ENCODE results near the gene ACAD10.

- TF ChIP-seq HDAC6 (IDR thresholded peaks at IDR 0.05; ENCODE audit: unreplicated experiment) (no peak), SPI1 (IDR thresholded peaks at IDR 0.05; ENCODE audit: borderline replicate concordance, insufficient read depth, low read depth, low read length) (no peak), ZSCAN29 (IDR thresholded peaks at IDR 0.05) (no peak), YY1 (IDR thresholded peaks at IDR 0.05; ENCODE audit: low read depth, low read length) (no peak)
Observed at GRCh38 chr12:111656016-111656415, 29.8 kb upstream of the ACAD10 start.
